NCI-H748 (cell line): ENCODE measurements around the gene SH3PXD2A.
"Not testable (repeated sequence)": the region's sequence is repeated elsewhere in the genome, so short reads cannot be mapped to it uniquely, and the experiment has no call there.

Experiments
- DNase-seq: peaks from one replicate; lab custom pipeline; 2025; ENCODE audit not compliant: unreplicated experiment; lab: John Stamatoyannopoulos, UW

SH3PXD2A gene

GRCh38 chr10:103669944-103670343 lies 185.4 kb downstream of the SH3PXD2A start:
- DNase-seq = no peak

- no peak for DNase-seq
Measured at GRCh38 chr10:103669243-103669929, 186.0 kb downstream of the SH3PXD2A start.

GRCh38 chr10:103668351-103669242 lies 186.8 kb downstream of the SH3PXD2A start:
- DNase-seq = no peak

- DNase-seq = no peak
Measured at GRCh38 chr10:103667356-103667755, 188.0 kb downstream of the SH3PXD2A start.

GRCh38 chr10:103666762-103667150 lies 188.6 kb downstream of the SH3PXD2A start:
- no peak for DNase-seq

GRCh38 chr10:103666087-103666761 lies 189.2 kb downstream of the SH3PXD2A start:
- peak; percentile 14 for DNase-seq

- no peak for DNase-seq
Measured at GRCh38 chr10:103665162-103665889, 190.1 kb downstream of the SH3PXD2A start.

- DNase-seq = no peak
Measured at GRCh38 chr10:103663802-103664201, 191.6 kb downstream of the SH3PXD2A start.

GRCh38 chr10:103663236-103663635 lies 192.1 kb downstream of the SH3PXD2A start:
- no peak for DNase-seq

GRCh38 chr10:103662704-103663103 lies 192.7 kb downstream of the SH3PXD2A start:
- DNase-seq = not testable (repeated sequence)

GRCh38 chr10:103661198-103661950 lies 194.0 kb downstream of the SH3PXD2A start:
- DNase-seq = no peak

GRCh38 chr10:103660364-103661197 lies 194.8 kb downstream of the SH3PXD2A start:
- no peak for DNase-seq

- DNase-seq = peak; percentile 54
Measured at GRCh38 chr10:103659674-103660363, 195.6 kb downstream of the SH3PXD2A start.

GRCh38 chr10:103658049-103658577 lies 197.3 kb downstream of the SH3PXD2A start:
- DNase-seq = peak; percentile 6

- DNase-seq = no peak
Measured at GRCh38 chr10:103657061-103657591, 198.2 kb downstream of the SH3PXD2A start.

GRCh38 chr10:103654925-103655324 lies 200.5 kb downstream of the SH3PXD2A start:
- no peak for DNase-seq

GRCh38 chr10:103653581-103654037 lies 201.8 kb downstream of the SH3PXD2A start:
- DNase-seq = peak; percentile 90
